ENCODE results near the gene P4HA2. TPM values are rescaled to one million over a fixed set of nuclear protein-coding genes. Genes with fewer than 3 reads are reported as not detected.

P4HA2 gene
- total RNA-seq, 4 donors from 2014 or later: 22.1 to 53.5 (median 32.7) TPM

DNA sequence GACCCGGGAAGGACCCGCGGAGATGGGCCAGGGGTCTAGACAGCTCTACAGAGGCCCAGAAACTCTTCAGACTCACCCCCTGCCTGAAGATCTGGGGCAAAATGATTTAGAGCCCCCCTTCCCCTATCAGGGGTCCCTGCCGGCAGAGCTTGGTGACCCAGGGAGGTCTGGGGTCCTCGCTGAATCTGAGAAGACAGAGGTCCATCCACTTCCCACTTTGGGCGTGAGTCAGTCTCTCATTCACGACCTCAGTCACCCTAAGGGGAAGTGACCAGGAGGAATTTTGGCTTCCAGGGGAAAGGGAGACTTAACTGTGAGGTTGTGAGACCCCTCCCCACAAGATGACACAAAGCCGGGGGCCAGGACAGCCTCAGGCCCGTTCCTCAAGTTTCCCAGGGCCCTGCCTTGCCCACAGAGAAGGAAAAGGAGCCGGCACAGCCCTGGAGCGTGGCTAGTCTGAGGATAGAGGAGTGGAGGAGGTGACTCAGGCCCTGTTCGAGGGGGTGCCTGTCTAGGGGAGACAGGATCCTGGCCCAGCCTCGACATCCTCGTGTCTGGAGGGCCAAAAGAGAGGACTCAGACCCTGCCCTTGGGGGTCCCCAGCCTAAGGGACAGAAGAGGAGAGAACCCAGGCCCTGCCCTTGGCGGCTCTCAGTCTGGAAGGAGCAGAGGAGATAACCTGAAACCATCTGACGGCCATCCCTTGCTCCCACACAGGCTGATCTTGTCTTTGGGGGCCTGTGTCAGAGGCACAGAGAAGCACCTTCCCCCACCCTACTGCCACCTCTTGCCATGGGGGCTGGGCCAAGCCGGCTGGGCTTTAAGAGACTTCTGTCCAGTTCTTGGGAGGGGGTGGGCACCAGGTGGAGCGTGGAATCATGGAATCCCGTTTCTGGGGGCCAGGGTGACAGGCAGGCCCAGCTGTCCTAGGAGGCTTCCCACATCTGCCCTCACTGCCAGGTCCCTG, 30.7 kb upstream of the P4HA2 start:
- H3K9me3 ChIP-seq: no peaks in the 10 kb centered on the region
- peak overlapping the region; percentile 27 to 67 (median 52) for H3K4me3 ChIP-seq
- H3K27me3 ChIP-seq: peaks cover 17% of the 10 kb centered on the region
- DNase-seq: peak; percentile 23
- peaks cover 9 to 49% (median 32%) of the 10 kb centered on the region in 4 donors for H3K4me1 ChIP-seq
- 62% methylated on average over 16 of the region's 19 CpGs; no CpG with 5 or more reads in 1 of the 2 donors for WGBS, 2 donors (ENCODE audit: low coverage in 1 of 2)
- intact Hi-C loops (cut with DNase I; ENCODE audit: low total_unique reads): loop anchor here (5.0 kb wide), 1 partner anchor 34 kb away; the partner anchor contains the start of gene SLC22A4
- H3K36me3 ChIP-seq: no peaks in the 10 kb centered on the region
- in situ Hi-C loops (cut with MboI; ENCODE audit: low pct_ligation_motif_present in 1 of 4, low pct_unique_long_range_greater_than_20kb in 1 of 4, low sequenced_read_pairs in 3 of 4): loop anchor here in 1 of 4 donors (25.0 kb wide), 1 partner anchor 279 kb away; the partner anchor contains the start of gene IL5
- TF ChIP-seq, protein P1, sequence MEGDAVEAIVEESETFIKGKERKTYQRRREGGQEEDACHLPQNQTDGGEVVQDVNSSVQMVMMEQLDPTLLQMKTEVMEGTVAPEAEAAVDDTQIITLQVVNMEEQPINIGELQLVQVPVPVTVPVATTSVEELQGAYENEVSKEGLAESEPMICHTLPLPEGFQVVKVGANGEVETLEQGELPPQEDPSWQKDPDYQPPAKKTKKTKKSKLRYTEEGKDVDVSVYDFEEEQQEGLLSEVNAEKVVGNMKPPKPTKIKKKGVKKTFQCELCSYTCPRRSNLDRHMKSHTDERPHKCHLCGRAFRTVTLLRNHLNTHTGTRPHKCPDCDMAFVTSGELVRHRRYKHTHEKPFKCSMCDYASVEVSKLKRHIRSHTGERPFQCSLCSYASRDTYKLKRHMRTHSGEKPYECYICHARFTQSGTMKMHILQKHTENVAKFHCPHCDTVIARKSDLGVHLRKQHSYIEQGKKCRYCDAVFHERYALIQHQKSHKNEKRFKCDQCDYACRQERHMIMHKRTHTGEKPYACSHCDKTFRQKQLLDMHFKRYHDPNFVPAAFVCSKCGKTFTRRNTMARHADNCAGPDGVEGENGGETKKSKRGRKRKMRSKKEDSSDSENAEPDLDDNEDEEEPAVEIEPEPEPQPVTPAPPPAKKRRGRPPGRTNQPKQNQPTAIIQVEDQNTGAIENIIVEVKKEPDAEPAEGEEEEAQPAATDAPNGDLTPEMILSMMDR (IDR thresholded peaks at IDR 0.05): no peak
- no peak for TF ChIP-seq EP300 (IDR thresholded peaks at IDR 0.05; ENCODE audit: low read depth)
- TF ChIP-seq POLR2A (IDR thresholded peaks at IDR 0.05): no peak
- TF ChIP-seq POLR2AphosphoS5 (IDR thresholded peaks at IDR 0.05): no peak
- H3K27ac ChIP-seq: peak overlapping the region; percentile 87 to 97 (median 94)

DNA sequence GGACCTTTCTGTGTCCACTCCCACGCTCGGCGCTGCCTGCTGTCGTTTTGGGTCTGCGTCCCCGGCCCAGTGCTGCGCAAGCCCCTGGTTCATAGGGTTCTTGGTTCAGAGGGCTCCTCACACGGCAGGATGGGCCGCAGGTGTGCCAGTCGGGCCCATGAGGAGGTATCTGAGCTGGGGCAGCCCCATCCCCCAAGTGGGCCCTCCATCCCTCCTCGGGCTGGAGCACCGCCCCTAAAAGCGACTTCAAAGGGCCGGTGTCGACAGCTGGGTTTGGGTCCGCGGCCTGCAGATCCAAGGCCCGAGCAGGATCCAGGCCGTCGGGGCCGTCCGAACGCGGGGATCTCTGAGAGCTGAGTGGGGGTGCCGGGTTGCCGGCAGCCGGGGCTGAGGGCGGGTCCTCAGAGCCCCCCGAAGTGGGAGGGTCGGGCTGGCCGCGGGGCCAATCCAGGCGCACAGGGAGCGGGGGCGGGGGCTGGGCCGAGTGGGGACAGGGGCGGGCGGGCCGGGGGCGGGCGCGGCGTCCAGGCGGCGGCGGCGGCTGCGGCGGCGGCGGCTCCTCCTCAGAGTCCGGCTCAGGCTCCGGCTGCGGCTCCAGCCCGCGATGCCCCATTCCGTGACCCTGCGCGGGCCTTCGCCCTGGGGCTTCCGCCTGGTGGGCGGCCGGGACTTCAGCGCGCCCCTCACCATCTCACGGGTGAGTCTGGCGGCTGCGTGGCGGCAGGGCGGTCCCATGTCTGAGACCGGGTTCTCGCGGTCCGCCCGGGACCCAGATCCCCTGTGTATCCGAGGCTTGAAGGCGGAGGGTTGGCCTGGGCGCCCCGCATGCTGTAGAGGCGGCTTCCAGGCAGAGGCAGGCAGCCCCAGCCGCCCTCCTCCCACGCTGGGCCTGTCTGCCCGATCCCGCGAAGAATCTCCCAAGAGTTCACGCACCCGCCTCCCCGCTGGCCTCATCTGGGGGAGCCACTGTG, 29.8 kb upstream of the P4HA2 start, which contains the start of gene PDLIM4:
Gene PDLIM4, plus strand, starts transcription at position 566 of the 971 bp plus-strand sequence. Its CDS starts 39 bp downstream, at position 605.
- WGBS, 2 donors (ENCODE audit: low coverage in 1 of 2): 42% methylated on average over 39 of the region's 88 CpGs; no CpG with 5 or more reads in 1 of the 2 donors
- Histone ChIP-seq H3K36me3 (no peaks in the 10 kb centered on the region), H3K9me3 (no peaks in the 10 kb centered on the region), H3K27me3 (peaks cover 17% of the 10 kb centered on the region), H3K4me1 (peaks cover 7 to 43% (median 27%) of the 10 kb centered on the region in 4 donors), H3K4me3 (peak within 1 kb of the TSS; percentile 27 to 67 (median 52)), H3K27ac (peak within 1 kb of the TSS; percentile 87 to 97 (median 94))
- TF ChIP-seq POLR2A (IDR thresholded peaks at IDR 0.05) (peak; percentile 57), EP300 (IDR thresholded peaks at IDR 0.05; ENCODE audit: low read depth) (no peak), POLR2AphosphoS5 (IDR thresholded peaks at IDR 0.05) (peak in 2 of 3 donors; percentile 74 to 86)
- TF ChIP-seq, protein P1 (IDR thresholded peaks at IDR 0.05): no peak
- in situ Hi-C loops (cut with MboI; ENCODE audit: low pct_ligation_motif_present in 1 of 4, low pct_unique_long_range_greater_than_20kb in 1 of 4, low sequenced_read_pairs in 3 of 4): loop anchor here in 1 of 4 donors (25.0 kb wide), 1 partner anchor 280 kb away; the partner anchor contains the start of gene IL5
- DNase-seq: peak; percentile 25
- intact Hi-C loops (cut with DNase I; ENCODE audit: low total_unique reads): loop anchor here (5.0 kb wide), 1 partner anchor 35 kb away; the partner anchor contains the start of gene SLC22A4

DNA sequence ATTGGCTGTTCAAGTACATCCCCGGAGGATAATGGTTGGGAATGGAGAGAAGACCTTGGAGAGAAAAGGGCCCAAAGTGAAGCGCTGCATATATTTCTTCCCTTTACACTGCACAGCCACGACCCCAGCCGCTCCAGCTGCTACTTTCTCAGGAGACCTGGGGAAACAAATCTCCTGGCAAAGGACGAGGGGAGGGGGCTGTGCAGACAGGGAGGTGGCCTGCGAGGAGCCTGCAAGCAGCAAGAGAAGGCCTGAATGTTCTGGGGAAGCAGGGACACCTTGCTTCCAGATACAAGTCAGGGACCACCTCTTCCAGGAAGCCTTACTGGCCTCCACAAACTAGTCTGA, 29.1 kb upstream of the P4HA2 start:
- H3K27ac ChIP-seq: peak overlapping the region; percentile 87 to 97 (median 94)
- H3K4me1 ChIP-seq: peaks cover 7 to 37% (median 26%) of the 10 kb centered on the region in 4 donors
- H3K4me3 ChIP-seq: peak overlapping the region in 1 of 4 donors; percentile 67
- H3K36me3 ChIP-seq: no peaks in the 10 kb centered on the region
- TF ChIP-seq POLR2AphosphoS5 (IDR thresholded peaks at IDR 0.05): no peak
- no peak for TF ChIP-seq POLR2A (IDR thresholded peaks at IDR 0.05)
- TF ChIP-seq EP300 (IDR thresholded peaks at IDR 0.05; ENCODE audit: low read depth): no peak
- DNase-seq: no peak
- no peaks in the 10 kb centered on the region for H3K9me3 ChIP-seq
- 85 to 90% methylated on average over 2 to 6 of the region's 6 CpGs for WGBS, 2 donors (ENCODE audit: low coverage in 1 of 2)
- H3K27me3 ChIP-seq: peaks cover 17% of the 10 kb centered on the region
- intact Hi-C loops (cut with DNase I; ENCODE audit: low total_unique reads): loop anchor here (5.0 kb wide), 1 partner anchor 36 kb away; the partner anchor contains the start of gene SLC22A4
- in situ Hi-C loops (cut with MboI; ENCODE audit: low pct_ligation_motif_present in 1 of 4, low pct_unique_long_range_greater_than_20kb in 1 of 4, low sequenced_read_pairs in 3 of 4): loop anchor here in 1 of 4 donors (25.0 kb wide), 1 partner anchor 281 kb away; the partner anchor contains the start of gene IL5
